Upper lobe of left lung (tissue), 6 donors: ENCODE measurements around the gene SLC22A6. TPM values are rescaled to one million over a fixed set of nuclear protein-coding genes. Genes with fewer than 3 reads are reported as not detected.

ENCODE experiments used
- ATAC-seq, 2 donors: fragments of 200-7000 bp; cut with Tn5 transposase; one replicate each; pipeline ENCODE4 v1.9.1; 2022; ENCODE audit warnings: mild to moderate bottlenecking in 2 of 2, moderate library complexity in 2 of 2; ENCODE audit not compliant: low FRiP score in 2 of 2
- DNase-seq, 2 donors: peaks; one replicate each; pipeline ENCODE4 v3.0.0-alpha.2; 2019 to 2020
- H3K27ac ChIP-seq, 4 donors: fragments of 200-600 bp; sonication (generic); one replicate each; pipeline ENCODE4 v1.5.1; 2016 to 2019
- H3K27me3 ChIP-seq, 4 donors: fragments of 200-600 bp; sonication (generic); one replicate each; pipeline ENCODE4 v1.5.1; 2017 to 2019
- H3K36me3 ChIP-seq, 4 donors: fragments of 200-600 bp; sonication (generic); one replicate each; pipeline ENCODE4 v1.5.1; 2016 to 2019
- H3K4me1 ChIP-seq, 4 donors: fragments of 200-600 bp; sonication (generic); one replicate each; pipeline ENCODE4 v1.5.1; 2018 to 2019
- H3K4me3 ChIP-seq, 4 donors: fragments of 200-600 bp; sonication (generic); one replicate each; pipeline ENCODE4 v1.5.1; 2017 to 2019; ENCODE audit warnings: mild to moderate bottlenecking in 2 of 4, moderate library complexity in 1 of 4
- H3K9me3 ChIP-seq, 4 donors: fragments of 200-600 bp; sonication (generic); one replicate each; pipeline ENCODE4 v1.5.1; 2018 to 2019
- EP300 ChIP-seq, 4 donors: sonication (generic); formaldehyde crosslinking; IDR thresholded peaks; one replicate each; pipeline ENCODE4 v1.5.1; 2017; ENCODE audit warnings: antibody characterized with exemption in 4 of 4, control low read depth in 2 of 4
- POLR2A ChIP-seq, 4 donors: fragments of 450-650 bp; IDR thresholded peaks; one replicate each; pipeline ENCODE4 v1.5.1; 2016 to 2017; ENCODE audit warnings: antibody characterized with exemption in 4 of 4, mild to moderate bottlenecking in 2 of 4
- POLR2AphosphoS5 ChIP-seq, 2 donors: sonication (generic); formaldehyde crosslinking; IDR thresholded peaks; one replicate each; pipeline ENCODE4 v1.5.1; 2017; ENCODE audit warnings: antibody characterized with exemption in 2 of 2
- WGBS, 2 donors: methylation state at CpG; one replicate each; pipeline ENCODE4 v1.1.5; 2017 to 2018; 5-methylcytosine and 5-hydroxymethylcytosine counted together
- total RNA-seq, 6 donors: library from RNA; depleted of rRNA in 4 of 6; stranded (reverse); fragments of >200 nt in 4 of 6; gene quantifications; one replicate each; pipeline versions ENCODE4 v1.1.0 to v1.2.1, GENCODE V29; 2016 to 2021
- TF ChIP-seq, protein P1 (sequence below), 6 experiments: fragments of 450-650 bp in 4 of 6; fragments of 200-600 bp in 2 of 6; sonication (generic) in 2 of 6; IDR thresholded peaks; one replicate each; pipeline ENCODE4 v1.5.1; 2016 to 2019; ENCODE audit warnings: antibody characterized with exemption in 6 of 6
- donor health status: DM: no; HTN: no; CAD: no; lungs with moderate emphysema.
- donor health status: DM: no; HTN: yes; CAD: no; lungs with severe emphysema.

Gene SLC22A6
- total RNA-seq, 6 donors from 2014 or later: not detected

DNA sequence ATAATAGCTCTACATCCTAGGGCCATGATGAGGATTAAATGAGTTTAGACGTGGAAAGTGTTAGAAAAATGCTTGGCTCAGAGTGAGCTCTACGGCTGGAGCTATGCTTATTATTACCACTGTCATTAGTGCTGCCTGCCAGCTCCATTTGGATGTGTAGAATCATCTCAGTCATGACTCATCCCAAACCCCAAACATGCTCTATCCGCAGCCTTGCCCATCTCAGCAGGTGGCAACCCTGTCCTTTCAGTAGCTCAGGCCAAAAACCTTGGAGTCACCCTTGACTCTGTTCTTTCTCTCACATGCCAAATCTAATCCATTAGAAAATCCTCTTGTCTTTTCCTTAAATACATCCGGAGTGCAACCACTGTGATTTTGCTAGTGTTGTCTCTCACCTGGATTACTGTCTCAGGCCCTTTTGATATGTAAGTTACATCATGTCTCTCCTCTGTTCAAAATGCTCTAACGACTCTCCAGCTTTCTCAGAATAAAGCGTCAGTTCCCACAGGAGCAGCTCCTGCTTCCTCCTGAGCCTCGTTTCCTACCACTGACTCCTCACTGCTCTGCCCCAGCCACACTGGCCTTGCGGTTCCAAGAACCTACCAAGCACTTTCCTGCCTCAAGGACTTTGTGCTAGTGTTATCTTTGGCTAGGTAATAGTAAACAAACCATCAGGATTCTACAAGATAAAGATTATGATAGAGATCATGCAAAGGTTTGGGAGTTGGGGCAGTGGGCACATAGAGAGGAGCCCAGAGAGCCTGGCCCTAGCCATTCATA, 53.1 kb downstream of the SLC22A6 start:
- ATAC-seq (no peak), DNase-seq (no peak)
- Histone ChIP-seq H3K36me3 (no peaks in the 10 kb centered on the region), H3K4me3 (no peak overlapping the region), H3K9me3 (no peaks in the 10 kb centered on the region), H3K27me3 (peaks cover 0 to 16% (median 6%) of the 10 kb centered on the region in 4 donors), H3K27ac (no peak overlapping the region), H3K4me1 (peaks cover 0 to 9% (median 5%) of the 10 kb centered on the region in 4 donors)
- TF ChIP-seq EP300 (IDR thresholded peaks at IDR 0.05): no peak
- TF ChIP-seq POLR2AphosphoS5 (IDR thresholded peaks at IDR 0.05): no peak
- TF ChIP-seq, protein P1, sequence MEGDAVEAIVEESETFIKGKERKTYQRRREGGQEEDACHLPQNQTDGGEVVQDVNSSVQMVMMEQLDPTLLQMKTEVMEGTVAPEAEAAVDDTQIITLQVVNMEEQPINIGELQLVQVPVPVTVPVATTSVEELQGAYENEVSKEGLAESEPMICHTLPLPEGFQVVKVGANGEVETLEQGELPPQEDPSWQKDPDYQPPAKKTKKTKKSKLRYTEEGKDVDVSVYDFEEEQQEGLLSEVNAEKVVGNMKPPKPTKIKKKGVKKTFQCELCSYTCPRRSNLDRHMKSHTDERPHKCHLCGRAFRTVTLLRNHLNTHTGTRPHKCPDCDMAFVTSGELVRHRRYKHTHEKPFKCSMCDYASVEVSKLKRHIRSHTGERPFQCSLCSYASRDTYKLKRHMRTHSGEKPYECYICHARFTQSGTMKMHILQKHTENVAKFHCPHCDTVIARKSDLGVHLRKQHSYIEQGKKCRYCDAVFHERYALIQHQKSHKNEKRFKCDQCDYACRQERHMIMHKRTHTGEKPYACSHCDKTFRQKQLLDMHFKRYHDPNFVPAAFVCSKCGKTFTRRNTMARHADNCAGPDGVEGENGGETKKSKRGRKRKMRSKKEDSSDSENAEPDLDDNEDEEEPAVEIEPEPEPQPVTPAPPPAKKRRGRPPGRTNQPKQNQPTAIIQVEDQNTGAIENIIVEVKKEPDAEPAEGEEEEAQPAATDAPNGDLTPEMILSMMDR (IDR thresholded peaks at IDR 0.05): no peak
- no peak for TF ChIP-seq POLR2A (IDR thresholded peaks at IDR 0.05)
- 68 to 75% methylated on average over 8 of the region's 8 CpGs for WGBS, 2 donors

GRCh38 chr11:62930666-62931065, 54.1 kb downstream of the SLC22A6 start:
- DNase-seq (no peak), ATAC-seq (no peak)
- Histone ChIP-seq H3K9me3 (no peaks in the 10 kb centered on the region), H3K4me1 (peaks cover 7 to 19% (median 15%) of the 10 kb centered on the region in 4 donors), H3K4me3 (no peak overlapping the region), H3K27me3 (peaks cover 0 to 26% (median 11%) of the 10 kb centered on the region in 4 donors), H3K36me3 (no peaks in the 10 kb centered on the region), H3K27ac (no peak overlapping the region)
- no peak for TF ChIP-seq POLR2A (IDR thresholded peaks at IDR 0.05)
- TF ChIP-seq, protein P1 (IDR thresholded peaks at IDR 0.05): no peak
- 59 to 61% methylated on average over 1 of the region's 1 CpG for WGBS, 2 donors

DNA sequence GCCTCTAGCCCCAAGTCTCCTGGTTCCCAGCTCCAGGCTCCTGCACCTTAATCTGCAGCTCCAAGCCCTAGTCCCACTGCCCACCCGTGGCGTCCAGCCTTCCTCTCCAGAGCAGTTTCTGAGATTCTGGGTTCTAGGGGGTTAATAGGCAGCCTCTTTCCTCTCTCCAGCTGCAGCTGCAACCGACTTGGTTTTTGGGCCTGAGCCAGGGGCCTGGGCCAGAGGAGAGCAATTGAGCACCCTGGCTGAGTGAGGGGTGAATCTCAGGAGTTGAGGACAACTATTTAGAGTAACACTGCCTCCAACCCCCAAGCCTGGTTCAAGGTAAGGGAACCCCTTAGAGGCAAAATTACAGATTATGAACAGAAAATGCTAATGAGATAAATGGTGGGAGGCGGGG, 54.6 kb downstream of the SLC22A6 start:
- TF ChIP-seq, protein P1 (IDR thresholded peaks at IDR 0.05): no peak
- TF ChIP-seq POLR2AphosphoS5 (IDR thresholded peaks at IDR 0.05): no peak
- no peak for TF ChIP-seq EP300 (IDR thresholded peaks at IDR 0.05)
- TF ChIP-seq POLR2A (IDR thresholded peaks at IDR 0.05): no peak
- H3K9me3 ChIP-seq: no peaks in the 10 kb centered on the region
- H3K4me3 ChIP-seq: no peak overlapping the region
- no peak overlapping the region for H3K27ac ChIP-seq
- ATAC-seq (no peak), DNase-seq (no peak)
- H3K4me1 ChIP-seq: peaks cover 10 to 24% (median 16%) of the 10 kb centered on the region in 4 donors
- WGBS, 2 donors: 49 to 65% methylated on average over 4 of the region's 4 CpGs
- H3K36me3 ChIP-seq: no peaks in the 10 kb centered on the region
- H3K27me3 ChIP-seq: peaks cover 0 to 31% (median 16%) of the 10 kb centered on the region in 4 donors

GRCh38 chr11:62928011-62928410, 56.8 kb downstream of the SLC22A6 start:
- 48 to 55% methylated on average over 13 of the region's 13 CpGs for WGBS, 2 donors
- DNase-seq: peak in 1 of 2 donors; percentile 34
- Histone ChIP-seq H3K4me3 (no peak overlapping the region), H3K4me1 (peaks cover 15 to 36% (median 27%) of the 10 kb centered on the region in 4 donors), H3K36me3 (no peaks in the 10 kb centered on the region), H3K27ac (no peak overlapping the region), H3K9me3 (no peaks in the 10 kb centered on the region), H3K27me3 (peaks cover 0 to 44% (median 25%) of the 10 kb centered on the region in 4 donors)
- TF ChIP-seq POLR2AphosphoS5 (IDR thresholded peaks at IDR 0.05) (no peak), POLR2A (IDR thresholded peaks at IDR 0.05) (no peak), EP300 (IDR thresholded peaks at IDR 0.05) (no peak)
- TF ChIP-seq, protein P1 (IDR thresholded peaks at IDR 0.05): no peak
- no peak for ATAC-seq
